Activated T-cell treated with anti-CD3 and anti-CD28 coated beads, Interleukin-2, amount 50 U/mL, for 24 hours (primary cell): ENCODE results near the gene TCF21.
"Not testable (repeated sequence)": the region's sequence is repeated elsewhere in the genome, so short reads cannot be mapped to it uniquely, and the experiment has no call there.

ENCODE experiments used
- DNase-seq: peaks from one replicate; pipeline ENCODE4 v3.0.0-alpha.2; 2020
- H3K27ac Mint-ChIP-seq: 2 replicates; pipeline ENCODE4 v1.8.0; 2020; ENCODE audit warnings: mild to moderate bottlenecking, mixed read lengths
- H3K27me3 Mint-ChIP-seq: 2 replicates; pipeline ENCODE4 v1.8.0; 2020; ENCODE audit warnings: mixed read lengths
- H3K36me3 Mint-ChIP-seq: 2 replicates; pipeline ENCODE4 v1.8.0; 2020; ENCODE audit warnings: low read depth, mixed read lengths
- H3K4me1 Mint-ChIP-seq: 2 replicates; pipeline ENCODE4 v1.8.0; 2020; ENCODE audit warnings: low read depth, mixed read lengths
- H3K4me3 Mint-ChIP-seq: 2 replicates; pipeline ENCODE4 v1.8.0; 2020; ENCODE audit warnings: mild to moderate bottlenecking, moderate library complexity, mixed read lengths
- H3K9me3 Mint-ChIP-seq: 2 replicates; pipeline ENCODE4 v1.8.0; 2020; ENCODE audit warnings: mixed read lengths

TCF21 gene

DNA sequence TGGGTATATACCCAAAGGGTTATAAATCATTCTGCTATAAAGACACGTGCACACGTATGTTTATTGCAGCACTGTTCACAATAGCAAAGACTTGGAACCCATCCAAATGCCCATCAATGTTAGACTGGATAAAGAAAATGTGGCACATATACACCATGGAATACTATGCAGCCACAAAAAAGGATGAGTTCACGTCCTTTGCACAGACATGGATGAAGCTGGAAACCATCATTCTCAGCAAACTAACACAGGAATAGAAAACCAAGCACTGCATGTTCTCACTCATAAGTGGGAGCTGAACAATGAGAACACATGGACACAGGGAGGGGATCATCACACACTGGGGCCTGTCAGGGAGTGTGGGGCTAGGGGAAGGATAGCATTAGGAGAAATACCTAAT lies 47.4 kb downstream of the TCF21 start:
- not testable (repeated sequence) for H3K27ac Mint-ChIP-seq, H3K4me3 Mint-ChIP-seq, H3K4me1 Mint-ChIP-seq, DNase-seq, H3K36me3 Mint-ChIP-seq
- H3K27me3 Mint-ChIP-seq: peaks cover 50% of the 10 kb centered on the region
- peaks cover 14% of the 10 kb centered on the region for H3K9me3 Mint-ChIP-seq

DNA sequence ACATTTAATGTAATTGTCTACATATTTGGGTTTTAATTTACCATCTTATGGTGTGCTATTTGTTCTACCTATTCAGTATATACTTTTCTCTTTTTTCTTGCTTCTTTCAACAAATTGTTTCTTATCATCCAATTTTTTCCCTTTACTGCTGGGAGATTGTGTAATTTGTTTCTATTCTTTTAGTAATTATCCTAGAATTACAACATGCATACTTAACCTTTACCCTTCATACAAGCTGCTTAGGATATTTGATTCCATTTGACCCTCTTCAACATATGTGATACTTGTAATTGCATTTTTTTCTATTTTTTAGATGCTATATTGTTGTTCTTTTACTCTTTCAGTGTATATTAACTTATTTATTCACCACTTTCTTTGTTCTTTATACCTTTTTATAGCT lies 49.0 kb downstream of the TCF21 start:
- DNase-seq: no peak
- Mint-ChIP-seq H3K27ac (no peak overlapping the region), H3K4me3 (no peak overlapping the region), H3K27me3 (peaks cover 44% of the 10 kb centered on the region), H3K36me3 (no peaks in the 10 kb centered on the region), H3K9me3 (peaks cover 14% of the 10 kb centered on the region), H3K4me1 (no peaks in the 10 kb centered on the region)

- no peak overlapping the region for H3K4me3 Mint-ChIP-seq
- no peaks in the 10 kb centered on the region for H3K4me1 Mint-ChIP-seq
- no peak overlapping the region for H3K27ac Mint-ChIP-seq
- H3K36me3 Mint-ChIP-seq: no peaks in the 10 kb centered on the region
- H3K27me3 Mint-ChIP-seq: peaks cover 39% of the 10 kb centered on the region
- no peak for DNase-seq
- peaks cover 9% of the 10 kb centered on the region for H3K9me3 Mint-ChIP-seq
Observed at GRCh38 chr6:133938533-133938932, 49.6 kb downstream of the TCF21 start.

DNA sequence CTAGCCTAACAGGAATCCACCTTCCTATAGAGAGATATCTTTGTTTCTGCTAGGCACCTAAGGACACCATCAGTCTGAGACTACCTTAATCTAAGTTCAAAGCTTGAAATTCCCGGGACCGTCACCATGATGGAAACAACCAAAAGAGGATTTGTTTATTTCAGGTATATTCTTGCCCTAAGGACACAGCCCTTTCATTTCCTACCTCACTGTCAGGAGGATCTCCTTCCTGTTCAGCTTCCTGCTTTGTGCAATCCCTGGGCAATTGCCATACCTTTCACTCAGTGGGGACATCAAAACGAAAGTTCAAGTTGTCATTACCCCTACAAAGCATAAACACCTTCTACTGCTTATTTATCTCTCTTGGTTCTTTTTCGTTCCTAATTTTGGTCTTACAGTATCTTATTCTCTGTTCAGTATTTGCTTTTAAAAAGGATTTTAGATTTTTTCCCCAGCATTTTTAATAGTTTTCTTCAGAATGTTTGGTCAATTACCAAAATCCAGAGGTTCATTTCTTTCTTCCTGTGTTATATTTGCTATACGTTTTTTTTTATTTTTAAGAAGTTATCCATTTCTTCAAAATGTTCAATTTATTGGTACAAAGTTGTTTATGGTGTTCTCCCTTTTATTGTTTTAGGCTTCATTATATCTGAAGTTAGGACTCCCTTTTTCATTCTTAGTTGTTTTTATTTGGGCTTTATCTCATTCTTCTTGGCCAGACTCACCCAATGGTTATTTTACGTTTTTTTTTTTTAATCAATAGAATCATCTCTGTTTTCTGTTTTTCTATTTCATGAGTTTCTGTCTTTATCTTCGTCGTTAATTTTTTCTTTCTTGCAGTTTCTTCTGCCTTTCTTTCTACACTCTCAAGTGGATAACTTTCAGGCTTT lies 51.1 kb downstream of the TCF21 start:
- Mint-ChIP-seq H3K27ac (no peak overlapping the region), H3K4me1 (no peaks in the 10 kb centered on the region), H3K27me3 (peaks cover 25% of the 10 kb centered on the region), H3K4me3 (no peak overlapping the region), H3K36me3 (no peaks in the 10 kb centered on the region), H3K9me3 (no peaks in the 10 kb centered on the region)
- no peak for DNase-seq
